ENCODE data around the gene ARHGAP24.

DNA sequence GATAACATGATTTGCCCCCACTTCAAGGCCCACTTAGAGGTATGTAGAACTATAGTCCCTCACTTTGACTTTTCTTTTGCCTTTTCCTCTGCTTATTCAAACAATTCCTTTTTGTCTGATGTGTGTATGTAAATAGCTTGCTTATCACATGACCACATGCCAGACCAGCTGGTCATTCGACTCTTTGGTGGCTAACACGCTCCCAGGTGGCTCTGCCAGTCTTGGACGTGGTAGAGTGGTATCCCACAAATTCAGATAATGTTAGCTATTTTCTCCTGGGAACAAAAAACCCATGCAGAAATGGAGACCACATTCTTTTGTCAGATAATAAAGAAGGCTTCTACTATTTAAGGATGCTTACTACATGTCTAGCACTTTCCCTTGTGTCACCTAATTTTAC, 47.9 kb downstream of the ARHGAP24 start:
- TF ChIP-seq, protein P1, sequence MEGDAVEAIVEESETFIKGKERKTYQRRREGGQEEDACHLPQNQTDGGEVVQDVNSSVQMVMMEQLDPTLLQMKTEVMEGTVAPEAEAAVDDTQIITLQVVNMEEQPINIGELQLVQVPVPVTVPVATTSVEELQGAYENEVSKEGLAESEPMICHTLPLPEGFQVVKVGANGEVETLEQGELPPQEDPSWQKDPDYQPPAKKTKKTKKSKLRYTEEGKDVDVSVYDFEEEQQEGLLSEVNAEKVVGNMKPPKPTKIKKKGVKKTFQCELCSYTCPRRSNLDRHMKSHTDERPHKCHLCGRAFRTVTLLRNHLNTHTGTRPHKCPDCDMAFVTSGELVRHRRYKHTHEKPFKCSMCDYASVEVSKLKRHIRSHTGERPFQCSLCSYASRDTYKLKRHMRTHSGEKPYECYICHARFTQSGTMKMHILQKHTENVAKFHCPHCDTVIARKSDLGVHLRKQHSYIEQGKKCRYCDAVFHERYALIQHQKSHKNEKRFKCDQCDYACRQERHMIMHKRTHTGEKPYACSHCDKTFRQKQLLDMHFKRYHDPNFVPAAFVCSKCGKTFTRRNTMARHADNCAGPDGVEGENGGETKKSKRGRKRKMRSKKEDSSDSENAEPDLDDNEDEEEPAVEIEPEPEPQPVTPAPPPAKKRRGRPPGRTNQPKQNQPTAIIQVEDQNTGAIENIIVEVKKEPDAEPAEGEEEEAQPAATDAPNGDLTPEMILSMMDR (IDR thresholded peaks at IDR 0.05; ENCODE audit: insufficient read depth, low read length, poor library complexity, severe bottlenecking) = no peak
- TF ChIP-seq EZH2phosphoT487 (conservative IDR thresholded peaks at IDR 0.05; ENCODE audit: low read length) = no peak
